Caki2 (cell line): ENCODE data around the gene BDH1. TPM values are rescaled to one million over a fixed set of nuclear protein-coding genes. Genes with fewer than 3 reads are reported as not detected.
"Not testable (repeated sequence)": the region's sequence is repeated elsewhere in the genome, so short reads cannot be mapped to it uniquely, and the experiment has no call there.

Experiments used
- DNase-seq: peaks from one replicate; pipeline ENCODE4 v3.0.0-alpha.2; 2015; ENCODE audit warnings: low read depth
- in situ Hi-C: cut with HindIII; loops from 2 replicates; pipeline ENCODE4 v1.10.0; 2016; ENCODE audit warnings: low sequenced_read_pairs, low pct_unique_long_range_greater_than_20kb, mixed read lengths
- total RNA-seq: library from RNA; depleted of rRNA; stranded (reverse); fragments of >200 nt; shearing (Covaris generic); gene quantifications from 2 replicates; pipeline ENCODE4 v1.2.3, GENCODE V29; 2014; ENCODE audit warnings: low replicate concordance

BDH1 gene
- total RNA-seq, 1 experiment from 2014 or later, result 0.34 TPM

DNA sequence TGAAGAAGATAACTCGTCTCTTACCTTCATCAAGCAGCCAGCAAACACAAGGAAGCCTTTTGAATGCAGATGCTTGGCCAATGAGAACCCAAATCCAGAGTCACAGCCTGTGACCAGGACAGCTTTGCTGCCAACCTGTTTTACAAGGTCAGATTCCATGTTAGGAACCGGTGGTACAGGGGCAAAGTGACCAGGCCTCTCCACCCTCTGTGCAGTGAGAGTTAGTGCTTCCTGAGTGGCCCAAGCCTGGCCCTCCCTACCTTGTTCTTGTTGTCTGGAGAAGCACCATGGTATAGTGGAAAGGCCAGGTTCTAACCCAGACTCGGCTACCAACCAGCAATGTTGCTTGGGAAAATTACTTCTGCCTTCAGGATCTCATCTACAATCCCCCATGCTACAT lies 23.4 kb downstream of the BDH1 start:
- DNase-seq, result no peak
- in situ Hi-C loops, result no loop called here

- in situ Hi-C loops, result no loop called here
- no peak for DNase-seq
Observed at GRCh38 chr3:197528190-197528589, 27.6 kb downstream of the BDH1 start.

DNA sequence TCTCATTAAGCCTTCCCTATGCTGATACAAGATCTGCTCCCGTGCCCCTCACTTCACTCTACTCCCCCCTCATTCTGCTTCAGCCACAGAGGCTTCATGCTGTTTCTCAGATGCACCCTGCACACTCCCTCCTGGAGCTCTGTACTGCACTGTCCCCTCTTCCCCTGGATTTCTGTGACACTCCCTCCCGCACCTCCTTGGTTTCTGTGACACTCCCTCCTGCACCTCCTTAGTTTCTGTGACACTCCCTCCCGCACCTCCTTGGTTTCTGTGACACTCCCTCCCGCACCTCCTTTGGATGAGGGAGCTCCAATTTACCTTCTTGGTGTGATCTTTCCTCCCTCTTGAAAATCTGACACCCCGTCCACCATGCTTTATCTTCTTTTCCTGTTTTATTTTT lies 28.2 kb downstream of the BDH1 start:
- in situ Hi-C loops, result no loop called here
- DNase-seq, result no peak

DNA sequence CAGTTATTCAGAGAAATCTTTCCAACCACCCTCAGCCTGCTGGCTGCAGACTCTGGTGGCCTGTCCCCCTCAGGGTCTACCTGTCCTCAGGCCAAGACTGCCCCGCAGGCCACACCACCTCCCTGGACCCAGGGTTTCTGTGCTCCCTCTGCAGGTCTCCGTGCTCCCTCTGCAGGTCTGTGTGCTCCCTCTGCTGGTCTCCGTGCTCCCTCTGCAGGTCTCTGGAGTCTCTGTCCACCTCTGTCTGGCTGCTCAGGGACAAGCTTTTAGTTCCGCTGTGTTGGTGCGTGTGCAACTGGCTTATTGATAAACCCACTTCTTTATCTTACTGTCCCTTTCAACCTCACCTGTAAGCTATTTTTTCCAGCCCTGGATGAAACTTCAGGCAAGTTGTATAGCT lies 30.1 kb downstream of the BDH1 start:
- in situ Hi-C loops, result no loop called here
- DNase-seq, result no peak

GRCh38 chr3:197524128-197524527 lies 31.6 kb downstream of the BDH1 start:
- no peak for DNase-seq
- in situ Hi-C loops, result no loop called here

GRCh38 chr3:197523526-197523925 lies 32.2 kb downstream of the BDH1 start:
- DNase-seq, result no peak
- in situ Hi-C loops, result no loop called here

DNA sequence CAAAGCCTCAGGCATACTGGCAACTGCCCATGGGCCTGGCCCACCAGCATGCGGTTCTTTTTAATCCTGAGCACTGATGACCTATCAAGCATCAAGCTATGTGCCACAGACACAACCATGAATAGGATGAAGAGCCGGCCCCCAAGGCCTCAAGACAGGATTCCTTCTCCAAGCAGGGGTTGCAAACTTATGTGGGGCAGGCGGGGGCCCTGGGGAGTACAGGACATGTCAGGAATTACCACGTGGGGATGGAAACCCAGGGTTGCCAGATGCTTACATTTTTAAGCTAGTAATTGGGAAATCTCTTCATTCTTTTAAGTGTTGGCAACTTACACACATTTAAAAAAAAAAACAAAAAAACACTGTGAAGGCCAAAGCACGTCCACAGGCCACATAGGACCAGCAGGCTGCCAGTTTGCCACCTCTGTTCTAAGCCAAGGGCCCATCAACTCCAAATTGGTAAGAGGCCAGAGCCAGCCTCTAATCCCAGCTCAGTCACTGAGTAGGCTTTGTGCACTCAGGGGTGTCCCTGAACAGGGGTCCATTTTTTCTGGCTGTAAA lies 32.8 kb downstream of the BDH1 start:
- in situ Hi-C loops, result no loop called here
- no peak for DNase-seq

- in situ Hi-C loops, result no loop called here
- no peak for DNase-seq
Observed at GRCh38 chr3:197522183-197522715, 33.5 kb downstream of the BDH1 start.

DNA sequence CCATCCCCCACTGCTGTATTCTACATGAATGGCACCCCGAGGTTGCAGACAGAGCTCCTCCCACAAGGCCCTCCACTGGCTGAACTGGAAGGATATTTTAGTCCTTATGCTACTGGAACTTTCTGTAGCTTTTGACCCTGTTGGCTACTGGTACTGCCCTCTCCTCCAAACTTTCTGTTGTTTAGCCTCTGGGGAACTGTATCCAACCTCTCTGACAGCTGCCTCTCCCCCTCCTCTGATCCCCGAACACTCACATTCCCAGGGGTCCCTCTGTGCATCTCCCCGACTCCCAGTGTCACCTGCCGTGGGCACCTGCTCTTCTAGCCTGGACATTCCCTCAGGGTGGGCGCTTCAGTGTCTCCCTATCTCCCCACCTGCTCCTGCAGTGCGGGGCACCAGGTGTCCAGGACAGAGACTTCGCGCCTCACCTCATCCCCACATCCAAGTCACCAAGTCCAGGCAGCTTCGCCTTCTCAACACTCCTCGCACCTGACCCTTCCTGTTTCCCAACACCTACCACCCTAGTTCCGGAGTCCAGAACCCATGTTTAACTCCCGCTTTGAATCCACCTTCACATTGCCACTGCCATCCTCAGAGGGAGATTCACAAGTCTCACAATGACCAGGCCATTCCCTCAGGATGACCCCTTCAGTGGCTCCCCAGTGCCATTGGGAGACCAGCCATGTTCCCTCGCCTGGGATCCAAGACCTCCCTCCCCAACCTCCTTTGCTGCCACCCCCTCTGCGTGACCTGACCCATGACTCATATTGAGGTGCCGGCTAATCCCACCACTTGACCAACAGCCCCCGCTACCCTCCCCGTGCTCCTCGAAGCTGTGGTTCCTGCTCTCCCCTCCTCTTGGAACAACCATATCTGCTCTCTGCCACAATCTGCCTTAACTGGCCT lies 34.2 kb downstream of the BDH1 start:
- no peak for DNase-seq
- in situ Hi-C loops, result no loop called here

DNA sequence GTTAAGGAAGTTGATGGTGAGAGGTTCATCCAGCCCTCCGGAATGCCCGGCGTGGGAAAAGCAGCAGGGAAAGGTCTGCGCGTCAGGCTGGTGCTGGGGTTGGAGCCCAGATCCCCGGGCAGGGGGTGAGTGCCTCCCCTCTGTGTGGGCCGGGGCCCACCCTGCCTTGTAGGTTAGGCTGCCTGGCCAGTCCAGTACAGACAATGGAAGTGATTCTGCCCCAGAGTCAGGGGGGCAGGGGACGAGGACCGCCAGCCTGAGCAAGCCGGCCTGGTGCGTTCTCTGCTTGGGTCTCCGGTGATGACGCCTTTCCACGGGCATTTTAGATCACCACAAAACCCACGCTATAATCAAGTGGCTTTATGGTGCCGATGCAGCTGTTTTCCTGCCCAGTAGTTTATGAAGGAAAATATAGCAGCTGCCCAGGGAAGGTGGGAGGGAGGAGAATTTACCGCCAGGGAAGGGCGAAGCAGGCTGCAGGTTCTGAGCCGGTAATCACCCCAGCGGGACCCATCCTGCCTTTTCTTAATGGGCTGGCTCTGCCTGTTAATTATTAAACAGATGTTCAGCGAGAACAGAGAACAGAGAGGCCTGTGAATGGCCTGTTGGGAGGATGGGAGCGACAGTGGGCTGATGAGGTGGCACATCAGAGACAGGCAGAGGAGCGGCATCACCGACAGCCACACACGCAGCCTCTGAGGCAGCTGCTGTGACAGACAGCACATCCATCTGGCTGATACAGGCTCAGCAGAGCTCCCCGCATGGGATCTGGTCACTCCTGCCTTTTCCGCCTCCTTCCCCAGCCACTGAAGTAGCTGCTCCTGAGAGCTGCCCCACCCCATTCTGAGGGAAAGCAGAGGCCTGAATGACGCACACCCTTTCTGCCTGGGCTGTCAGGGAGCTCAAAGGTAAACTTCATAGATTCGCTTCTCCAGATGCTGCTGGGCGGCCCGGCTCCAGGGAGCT lies 35.2 kb downstream of the BDH1 start:
- peak; percentile 98 for DNase-seq
- in situ Hi-C loops, result no loop called here

- peak; percentile 62 for DNase-seq
- in situ Hi-C loops, result no loop called here
Observed at GRCh38 chr3:197519801-197520211, 36.0 kb downstream of the BDH1 start.

- in situ Hi-C loops, result no loop called here
- DNase-seq, result no peak
Observed at GRCh38 chr3:197518881-197519421, 36.8 kb downstream of the BDH1 start.

GRCh38 chr3:197517922-197518683 lies 37.7 kb downstream of the BDH1 start:
- DNase-seq, in situ Hi-C loops: not testable (repeated sequence)

- in situ Hi-C loops, DNase-seq: not testable (repeated sequence)
Observed at GRCh38 chr3:197516890-197517606, 38.7 kb downstream of the BDH1 start.

DNA sequence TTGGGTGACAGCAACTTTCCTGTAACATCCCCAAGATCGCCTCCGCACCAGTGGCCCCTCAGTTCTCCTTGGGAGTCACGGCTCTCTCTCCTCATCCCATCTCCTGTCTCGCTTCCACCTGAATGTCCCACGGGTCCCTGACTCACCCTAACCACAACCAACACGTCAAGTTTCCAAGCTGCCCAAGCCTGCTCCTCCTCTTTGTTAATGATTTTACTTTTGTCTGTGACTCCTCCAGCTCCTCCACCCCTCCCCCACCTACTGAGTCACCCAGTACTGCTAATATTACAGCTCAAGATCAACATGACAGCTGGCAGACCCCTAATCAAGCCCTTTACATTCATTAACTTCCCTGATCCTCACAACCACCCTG lies 39.3 kb downstream of the BDH1 start:
- in situ Hi-C loops, result no loop called here
- DNase-seq, result peak; percentile 99

- DNase-seq, result no peak
- in situ Hi-C loops, result no loop called here
Observed at GRCh38 chr3:197514786-197515355, 40.9 kb downstream of the BDH1 start.
